Stimulated activated CD4-positive, alpha-beta T cell treated with anti-CD3 and anti-CD28 coated beads, TNF-alpha, amount 100 ng/mL, for 4 hours (primary cell): ENCODE measurements around the gene SHROOM2.
"Not testable (repeated sequence)": the region's sequence is repeated elsewhere in the genome, so short reads cannot be mapped to it uniquely, and the experiment has no call there.

Experiments
- DNase-seq, 3 experiments: peaks; one replicate each; pipeline ENCODE4 v3.0.0-alpha.2; 2020; ENCODE audit warnings: low read depth in 3 of 3

SHROOM2 gene

GRCh38 chrX:9785944-9786797 lies at the start of gene SHROOM2:
TSS of gene SHROOM2 (plus strand) at chrX:9786429. CDS start at chrX:9786546, 117 bp downstream.
- no peak for DNase-seq

- DNase-seq: no peak
These were observed 48.9 kb upstream of the SHROOM2 start for GRCh38 chrX:9737363-9737762.

- no peak for DNase-seq
These were observed 48.1 kb upstream of the SHROOM2 start for GRCh38 chrX:9738151-9738550.

GRCh38 chrX:9739130-9739529 lies 47.1 kb upstream of the SHROOM2 start:
- DNase-seq: no peak

- DNase-seq: no peak
These were observed 40.7 kb upstream of the SHROOM2 start for GRCh38 chrX:9745417-9746115.

- DNase-seq: no peak
These were observed 39.9 kb upstream of the SHROOM2 start for GRCh38 chrX:9746148-9746888.

GRCh38 chrX:9747644-9748043 lies 38.6 kb upstream of the SHROOM2 start:
- DNase-seq: no peak

- no peak for DNase-seq
These were observed 37.0 kb upstream of the SHROOM2 start for GRCh38 chrX:9749146-9749692.

GRCh38 chrX:9757366-9757765 lies 28.9 kb upstream of the SHROOM2 start:
- DNase-seq: no peak

- DNase-seq: no peak
These were observed 28.1 kb upstream of the SHROOM2 start for GRCh38 chrX:9758021-9758638.

GRCh38 chrX:9759337-9759736 lies 26.9 kb upstream of the SHROOM2 start:
- DNase-seq: no peak

- DNase-seq: no peak
These were observed 21.0 kb upstream of the SHROOM2 start for GRCh38 chrX:9765072-9765736.

GRCh38 chrX:9765737-9766097 lies 20.5 kb upstream of the SHROOM2 start, which contains the start of gene GPR143:
TSS of gene GPR143 (minus strand) at chrX:9765847. CDS start at chrX:9765817, 30 bp downstream.
- DNase-seq: no peak

- DNase-seq: no peak
These were observed 18.9 kb upstream of the SHROOM2 start for GRCh38 chrX:9767375-9767774.

- DNase-seq: not testable (repeated sequence)
These were observed 17.8 kb upstream of the SHROOM2 start for GRCh38 chrX:9768321-9768839.

GRCh38 chrX:9770319-9770718 lies 15.9 kb upstream of the SHROOM2 start:
- DNase-seq: no peak

GRCh38 chrX:9772943-9773342 lies 13.3 kb upstream of the SHROOM2 start:
- no peak for DNase-seq

- DNase-seq: no peak
These were observed 10.3 kb upstream of the SHROOM2 start for GRCh38 chrX:9775930-9776329.

GRCh38 chrX:9781941-9782340 lies 4.3 kb upstream of the SHROOM2 start:
- no peak for DNase-seq

GRCh38 chrX:9784332-9784731 lies 1.9 kb upstream of the SHROOM2 start:
- DNase-seq: no peak
